CD4-positive, alpha-beta T cell (primary cell): ENCODE data around the gene CENPL. TPM values are rescaled to one million over a fixed set of nuclear protein-coding genes. Genes with fewer than 3 reads are reported as not detected.

Experiments used
- ATAC-seq: fragments of 200-7000 bp; cut with Tn5 transposase; one replicate; pipeline ENCODE4 v1.10.0; 2022; ENCODE audit warnings: mild to moderate bottlenecking; ENCODE audit not compliant: poor library complexity
- CTCF ChIA-PET: fragments of 350-600 bp; sonication (Branson Sonifier 250); formaldehyde crosslinking; loops from one replicate; lab custom pipeline; 2021; ENCODE audit warnings: antibody characterized with exemption, inconsistent platforms; lab: Charles Lee
- POLR2A ChIA-PET: fragments of 350-600 bp; sonication (Branson Sonifier 250); formaldehyde crosslinking; loops from one replicate; lab custom pipeline; 2021; ENCODE audit warnings: antibody characterized with exemption, inconsistent platforms; lab: Charles Lee
- DNase-seq, 14 experiments: peaks; one replicate each; pipeline ENCODE4 v3.0.0-alpha.2; 2013 to 2020; ENCODE audit warnings: mixed read lengths in 2 of 14
- H3K27ac ChIP-seq, 2 donors: one replicate each; pipeline versions ENCODE4 v1.5.1 to v1.7.0; 2013; ENCODE audit warnings: low read length in 2 of 2, low read depth in 1 of 2, mild to moderate bottlenecking in 1 of 2
- H3K27me3 ChIP-seq, 2 experiments: 1 replicate in 1 of 2; 2 replicates in 1 of 2; pipeline versions ENCODE4 v1.6.1 to v1.7.0; 2013; ENCODE audit warnings: low read length in 2 of 2, control low read depth in 1 of 2, mild to moderate bottlenecking in 1 of 2, moderate library complexity in 1 of 2; ENCODE audit not compliant: insufficient read depth in 2 of 2, control insufficient read depth in 1 of 2
- H3K36me3 ChIP-seq: one replicate; pipeline ENCODE4 v1.6.1; 2013; ENCODE audit warnings: low read length, control low read depth; ENCODE audit not compliant: insufficient read depth
- H3K4me1 ChIP-seq: one replicate; pipeline ENCODE4 v1.6.1; 2013; ENCODE audit warnings: low read length, control low read depth; ENCODE audit not compliant: insufficient read depth
- H3K4me3 ChIP-seq: one replicate; pipeline ENCODE4 v1.5.1; 2013; ENCODE audit warnings: mild to moderate bottlenecking, low read length, moderate library complexity
- H3K9me3 ChIP-seq, 2 experiments: 1 replicate in 1 of 2; 2 replicates in 1 of 2; pipeline versions ENCODE4 v1.6.1 to v1.7.0; 2013; ENCODE audit warnings: low read length in 2 of 2, mild to moderate bottlenecking in 2 of 2, control low read depth in 1 of 2, moderate library complexity in 1 of 2; ENCODE audit not compliant: control insufficient read depth in 1 of 2, insufficient read depth in 1 of 2
- H3K27ac Mint-ChIP-seq: one replicate; pipeline ENCODE4 v1.8.0; 2020; ENCODE audit warnings: mixed read lengths
- H3K27me3 Mint-ChIP-seq: one replicate; pipeline ENCODE4 v1.8.0; 2021; ENCODE audit warnings: mixed read lengths
- H3K36me3 Mint-ChIP-seq: one replicate; pipeline ENCODE4 v1.8.0; 2021; ENCODE audit warnings: low read depth, mixed read lengths
- H3K4me1 Mint-ChIP-seq: one replicate; pipeline ENCODE4 v1.8.0; 2021; ENCODE audit warnings: low read depth, mixed read lengths
- H3K4me3 Mint-ChIP-seq: one replicate; pipeline ENCODE4 v1.8.0; 2020; ENCODE audit warnings: mild to moderate bottlenecking, mixed read lengths
- H3K9me3 Mint-ChIP-seq: one replicate; pipeline ENCODE4 v1.8.0; 2020; ENCODE audit warnings: mixed read lengths
- CTCF ChIP-seq: fragments of 200-600 bp; IDR thresholded peaks from one replicate; pipeline ENCODE4 v1.8.0; 2022; ENCODE audit warnings: antibody characterized with exemption, mild to moderate bottlenecking
- intact Hi-C, 2 experiments: fragments of 100-400 bp; cut with DNase I in 1 of 2; cut with micrococcal nuclease in 1 of 2; formaldehyde crosslinking; loops; one replicate each; pipeline versions ENCODE4 v1.15.1 to v1.9.0; 2023 to 2025; cut with DNase I, micrococcal nuclease
- total RNA-seq, 174 experiments: library from RNA in 2 of 174; stranded (reverse) in 2 of 174; gene quantifications; one replicate each; pipeline ENCODE4 v1.2.3 and lab custom pipeline; 2021 to 2026

CENPL gene
- total RNA-seq, 2 experiments from 2014 or later, result 3.8 to 4.7 TPM

DNA sequence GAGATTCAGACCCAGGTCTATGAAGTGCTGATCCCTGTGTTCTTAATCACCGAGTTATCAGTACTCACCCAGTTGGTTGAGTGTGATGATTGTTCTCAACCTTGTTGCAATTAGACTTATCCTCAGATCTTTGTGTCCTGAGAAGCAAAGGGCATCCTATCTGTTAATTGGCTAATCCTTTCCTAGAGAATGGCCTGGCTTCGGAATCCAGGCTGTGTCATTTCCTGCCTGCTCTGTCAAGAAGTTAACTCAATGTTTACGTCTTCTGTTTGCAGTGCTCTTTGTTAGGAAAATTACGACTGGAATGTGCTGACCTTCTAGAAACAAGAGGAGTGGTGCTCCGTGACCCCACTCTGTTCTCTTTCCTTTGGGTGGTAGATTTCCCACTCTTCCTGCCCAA is 28.4 kb upstream of the CENPL start:
- no peak for ATAC-seq
- ChIA-PET CTCF (no interaction called here), POLR2A (interaction anchor here (1.4 kb wide), 1 partner anchor 13 kb away, joined by 5 read pairs; no protein-coding TSS in a partner anchor)
- intact Hi-C loops, result no loop called here
- no peak for DNase-seq
- no peaks in the 10 kb centered on the region for H3K27me3 Mint-ChIP-seq
- no peak overlapping the region for H3K27ac Mint-ChIP-seq
- TF ChIP-seq CTCF, result no peak
- peaks cover 58% of the 10 kb centered on the region for H3K36me3 ChIP-seq
- H3K9me3 Mint-ChIP-seq, result no peaks in the 10 kb centered on the region
- H3K4me1 Mint-ChIP-seq, result no peaks in the 10 kb centered on the region
- no peaks in the 10 kb centered on the region for H3K9me3 ChIP-seq
- no peak overlapping the region for H3K4me3 ChIP-seq
- H3K4me3 Mint-ChIP-seq, result no peak overlapping the region
- no peak overlapping the region for H3K27ac ChIP-seq
- peaks cover 61% of the 10 kb centered on the region for H3K36me3 Mint-ChIP-seq
- H3K27me3 ChIP-seq, result no peaks in the 10 kb centered on the region
- H3K4me1 ChIP-seq, result no peaks in the 10 kb centered on the region

DNA sequence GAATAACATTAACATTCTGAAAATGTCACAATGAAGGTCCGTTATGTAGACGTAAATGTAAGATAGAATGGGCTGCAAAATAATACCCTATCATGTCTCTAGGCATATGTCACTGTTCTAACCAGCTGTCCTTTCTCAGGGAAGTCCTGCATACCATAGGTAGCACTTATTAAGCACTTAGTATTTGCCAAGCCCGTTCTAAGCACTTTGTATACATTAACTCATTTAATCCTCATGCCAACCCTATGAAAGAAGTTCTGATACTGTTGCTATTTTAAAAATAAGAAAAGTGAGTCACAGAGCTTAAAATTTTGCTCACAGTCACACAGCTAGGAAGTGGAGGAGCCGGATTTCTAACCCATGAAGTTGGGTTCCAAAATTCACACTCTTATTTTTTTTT is 27.4 kb upstream of the CENPL start:
- Histone ChIP-seq H3K36me3 (peaks cover 48% of the 10 kb centered on the region), H3K9me3 (no peaks in the 10 kb centered on the region), H3K27ac (no peak overlapping the region), H3K27me3 (no peaks in the 10 kb centered on the region), H3K4me3 (no peak overlapping the region), H3K4me1 (no peaks in the 10 kb centered on the region)
- intact Hi-C loops, result no loop called here
- POLR2A ChIA-PET, result interaction anchor here (0.8 to 1.4 kb wide), 2 partner anchors 14 to 16 kb away, joined by 3 to 5 read pairs; partner anchors contain the start of genes GAS5 and ZBTB37
- TF ChIP-seq CTCF, result no peak
- Mint-ChIP-seq H3K36me3 (peaks cover 58% of the 10 kb centered on the region), H3K9me3 (no peaks in the 10 kb centered on the region), H3K27ac (no peak overlapping the region), H3K27me3 (no peaks in the 10 kb centered on the region), H3K4me1 (no peaks in the 10 kb centered on the region), H3K4me3 (no peak overlapping the region)
- DNase-seq, result no peak
- CTCF ChIA-PET, result no interaction called here
- ATAC-seq, result no peak

DNA sequence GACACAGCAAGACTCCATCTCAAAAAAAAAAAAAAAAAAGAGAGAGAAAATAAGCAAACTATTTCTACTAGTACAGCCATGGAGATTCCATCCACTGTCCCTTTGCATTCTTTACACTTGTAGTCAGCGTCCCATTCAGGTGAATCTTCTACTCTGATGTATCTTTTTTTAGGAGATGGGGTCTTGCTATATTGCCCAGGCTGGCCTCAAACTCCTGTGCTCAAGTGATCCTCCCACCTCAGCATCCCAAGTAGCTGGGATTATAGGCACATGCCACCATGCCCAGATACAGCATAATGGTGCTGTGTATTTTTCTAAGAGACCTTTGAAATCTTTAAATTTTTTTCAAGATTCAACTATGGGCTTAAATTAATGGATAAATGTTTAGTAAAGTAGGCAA is 8.1 kb upstream of the CENPL start:
- Histone ChIP-seq H3K27ac (no peak overlapping the region), H3K4me3 (no peak overlapping the region), H3K9me3 (no peaks in the 10 kb centered on the region), H3K4me1 (no peaks in the 10 kb centered on the region), H3K36me3 (peaks cover 48% of the 10 kb centered on the region), H3K27me3 (no peaks in the 10 kb centered on the region)
- intact Hi-C loops, result no loop called here
- ChIA-PET POLR2A (no interaction called here), CTCF (no interaction called here)
- H3K4me1 Mint-ChIP-seq, result no peaks in the 10 kb centered on the region
- DNase-seq, result no peak
- no peak overlapping the region for H3K4me3 Mint-ChIP-seq
- TF ChIP-seq CTCF, result no peak
- H3K9me3 Mint-ChIP-seq, result no peaks in the 10 kb centered on the region
- peaks cover 58% of the 10 kb centered on the region for H3K36me3 Mint-ChIP-seq
- no peak overlapping the region for H3K27ac Mint-ChIP-seq
- H3K27me3 Mint-ChIP-seq, result no peaks in the 10 kb centered on the region
- ATAC-seq, result no peak
